Muscle layer of duodenum (tissue), 2 donors: Measurements from ENCODE around the gene ABCA2.

Source experiments
- H3K27ac ChIP-seq: one replicate; pipeline ENCODE4 v1.7.0; 2013; ENCODE audit warnings: mild to moderate bottlenecking, low read length
- H3K27me3 ChIP-seq: one replicate; pipeline ENCODE4 v1.7.0; 2013; ENCODE audit warnings: low read depth, mild to moderate bottlenecking, control low read depth, low read length
- H3K36me3 ChIP-seq, 2 donors: one replicate each; pipeline ENCODE4 v1.7.0; 2013; ENCODE audit warnings: low read length in 2 of 2, control low read depth in 1 of 2, mild to moderate bottlenecking in 1 of 2; ENCODE audit not compliant: insufficient read depth in 2 of 2, control insufficient read depth in 1 of 2
- H3K4me1 ChIP-seq, 2 donors: one replicate each; pipeline ENCODE4 v1.7.0; 2013; ENCODE audit warnings: low read length in 2 of 2, mild to moderate bottlenecking in 2 of 2, control low read depth in 1 of 2, moderate library complexity in 1 of 2; ENCODE audit not compliant: insufficient read depth in 2 of 2, control insufficient read depth in 1 of 2
- H3K4me3 ChIP-seq, 2 donors: one replicate each; pipeline ENCODE4 v1.7.0; 2013; ENCODE audit warnings: low read length in 2 of 2, low read depth in 1 of 2, mild to moderate bottlenecking in 1 of 2
- H3K9me3 ChIP-seq, 2 donors: one replicate each; pipeline ENCODE4 v1.7.0; 2013; ENCODE audit warnings: low read length in 2 of 2, control low read depth in 1 of 2, mild to moderate bottlenecking in 1 of 2; ENCODE audit not compliant: control insufficient read depth in 1 of 2
- donor health status: healthy.

The ABCA2 gene

DNA sequence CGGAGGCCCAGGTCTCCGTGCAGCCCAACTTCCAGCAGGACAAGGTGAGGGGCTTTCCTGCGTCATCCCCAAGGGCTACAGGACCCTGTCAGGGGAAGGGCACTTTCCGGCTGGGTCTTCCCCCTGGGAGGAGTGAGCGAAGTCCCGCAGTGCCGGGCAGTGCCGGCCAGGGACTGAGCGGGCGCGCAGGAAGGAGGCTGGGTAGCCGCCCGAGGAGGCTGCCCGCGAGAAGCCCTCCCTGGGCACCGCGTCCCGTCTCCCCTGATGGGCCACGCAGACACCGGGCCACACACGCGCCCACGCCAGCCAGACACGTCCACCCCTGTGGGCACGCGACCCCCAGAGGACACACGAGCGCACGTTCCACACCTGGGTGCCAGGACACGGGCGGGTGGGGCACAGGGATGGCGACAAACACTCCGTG is 50.4 kb downstream of the ABCA2 start:
- no peaks in the 10 kb centered on the region for H3K9me3 ChIP-seq
- H3K27me3 ChIP-seq = no peaks in the 10 kb centered on the region

DNA sequence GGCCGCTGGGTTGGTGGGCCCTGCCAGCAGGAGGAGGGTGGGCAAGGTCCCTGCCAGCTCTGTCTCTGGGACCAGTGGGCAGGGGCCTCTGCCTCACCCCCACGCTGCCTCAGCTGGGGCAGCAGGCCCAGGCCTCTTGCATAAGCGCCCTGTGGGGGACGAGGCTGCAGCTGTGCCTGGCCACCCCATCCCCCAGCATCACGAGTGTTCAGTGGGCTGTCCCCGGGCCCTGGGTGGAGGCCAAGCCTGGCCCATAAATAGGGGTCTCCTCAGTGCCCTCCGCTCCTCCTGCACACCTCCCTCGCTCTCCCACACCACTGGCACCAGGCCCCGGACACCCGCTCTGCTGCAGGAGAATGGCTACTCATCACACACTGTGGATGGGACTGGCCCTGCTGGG is 50.8 kb downstream of the ABCA2 start, which contains the start of gene PTGDS:
Gene PTGDS (plus strand): TSS at position 282 of the 400 bp plus-strand sequence. CDS start 75 bp downstream, at position 357.
- Histone ChIP-seq H3K4me3 (peak within 1 kb of the TSS in 1 of 2 donors; percentile 60), H3K9me3 (no peaks in the 10 kb centered on the region), H3K36me3 (no peaks in the 10 kb centered on the region), H3K4me1 (peaks cover 0 to 19% of the 10 kb centered on the region in 2 donors), H3K27ac (no peak within 1 kb of the TSS), H3K27me3 (no peaks in the 10 kb centered on the region)

More for the DNA sequence above, 50.4 kb downstream of the ABCA2 start:
- Histone ChIP-seq H3K4me1 (peaks cover 0 to 19% of the 10 kb centered on the region in 2 donors), H3K4me3 (peak overlapping the region in 1 of 2 donors; percentile 60), H3K27ac (no peak overlapping the region), H3K36me3 (no peaks in the 10 kb centered on the region)

DNA sequence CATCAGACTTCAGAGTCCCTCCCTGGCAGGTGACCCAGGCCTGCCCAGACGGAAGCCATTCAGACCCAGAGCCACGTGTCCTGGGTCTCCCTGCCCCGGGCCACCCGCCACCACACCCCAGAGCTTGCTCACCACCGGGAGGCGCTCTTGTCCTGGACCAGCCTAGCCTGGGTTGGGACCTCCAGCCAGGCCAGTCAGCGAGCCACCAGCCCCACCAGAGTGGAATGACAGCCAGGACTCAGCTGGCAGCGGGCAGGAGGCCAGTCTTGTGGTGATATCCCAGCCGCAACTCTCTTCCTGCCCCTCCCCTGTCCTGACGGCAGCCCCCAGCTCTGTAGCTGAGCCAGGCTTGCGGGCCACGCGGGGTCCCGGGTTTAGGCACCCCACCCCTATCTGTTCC is 52.4 kb downstream of the ABCA2 start:
- Histone ChIP-seq H3K4me1 (peaks cover 0 to 19% of the 10 kb centered on the region in 2 donors), H3K4me3 (no peak overlapping the region), H3K27me3 (no peaks in the 10 kb centered on the region), H3K36me3 (no peaks in the 10 kb centered on the region), H3K9me3 (no peaks in the 10 kb centered on the region), H3K27ac (no peak overlapping the region)

DNA sequence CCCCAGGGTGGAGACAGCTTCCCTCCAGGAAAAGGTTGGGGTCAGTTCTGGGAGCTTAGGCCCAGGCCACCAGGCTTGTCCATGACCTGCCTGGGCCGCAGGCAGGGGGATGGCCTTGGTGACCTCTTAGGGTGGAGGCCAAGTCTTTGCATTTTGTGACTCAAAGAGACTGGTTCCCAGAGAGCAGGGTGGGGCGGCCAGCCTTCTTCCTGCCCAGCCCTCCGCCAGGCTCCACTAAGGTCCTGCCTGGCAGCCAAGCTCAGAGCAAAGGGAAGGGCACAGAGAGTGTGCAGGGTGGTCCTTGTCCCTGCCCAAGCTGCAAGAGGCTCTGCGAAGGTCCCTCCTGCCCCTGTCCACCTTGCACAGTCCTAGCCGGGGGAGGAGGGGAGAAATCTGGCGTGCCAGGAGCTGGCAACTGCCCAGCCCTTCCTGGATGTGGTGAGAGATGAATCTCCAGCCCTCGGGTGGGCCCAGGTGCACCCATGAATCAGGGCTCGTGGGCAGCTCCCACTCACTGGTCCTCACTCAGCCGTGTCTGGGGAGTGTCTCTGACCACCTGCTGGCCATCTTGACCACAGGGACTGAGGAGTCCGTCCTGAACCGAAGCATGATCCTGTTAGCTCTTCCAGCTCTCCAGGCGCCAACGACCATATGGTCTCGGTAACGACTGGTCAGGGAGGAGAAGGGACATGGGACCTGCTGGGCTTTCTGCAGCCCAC is 53.1 kb downstream of the ABCA2 start:
- no peak overlapping the region for H3K4me3 ChIP-seq
- peaks cover 0 to 19% of the 10 kb centered on the region in 2 donors for H3K4me1 ChIP-seq
- no peaks in the 10 kb centered on the region for H3K9me3 ChIP-seq
- no peaks in the 10 kb centered on the region for H3K27me3 ChIP-seq
- H3K36me3 ChIP-seq = no peaks in the 10 kb centered on the region
- no peak overlapping the region for H3K27ac ChIP-seq

DNA sequence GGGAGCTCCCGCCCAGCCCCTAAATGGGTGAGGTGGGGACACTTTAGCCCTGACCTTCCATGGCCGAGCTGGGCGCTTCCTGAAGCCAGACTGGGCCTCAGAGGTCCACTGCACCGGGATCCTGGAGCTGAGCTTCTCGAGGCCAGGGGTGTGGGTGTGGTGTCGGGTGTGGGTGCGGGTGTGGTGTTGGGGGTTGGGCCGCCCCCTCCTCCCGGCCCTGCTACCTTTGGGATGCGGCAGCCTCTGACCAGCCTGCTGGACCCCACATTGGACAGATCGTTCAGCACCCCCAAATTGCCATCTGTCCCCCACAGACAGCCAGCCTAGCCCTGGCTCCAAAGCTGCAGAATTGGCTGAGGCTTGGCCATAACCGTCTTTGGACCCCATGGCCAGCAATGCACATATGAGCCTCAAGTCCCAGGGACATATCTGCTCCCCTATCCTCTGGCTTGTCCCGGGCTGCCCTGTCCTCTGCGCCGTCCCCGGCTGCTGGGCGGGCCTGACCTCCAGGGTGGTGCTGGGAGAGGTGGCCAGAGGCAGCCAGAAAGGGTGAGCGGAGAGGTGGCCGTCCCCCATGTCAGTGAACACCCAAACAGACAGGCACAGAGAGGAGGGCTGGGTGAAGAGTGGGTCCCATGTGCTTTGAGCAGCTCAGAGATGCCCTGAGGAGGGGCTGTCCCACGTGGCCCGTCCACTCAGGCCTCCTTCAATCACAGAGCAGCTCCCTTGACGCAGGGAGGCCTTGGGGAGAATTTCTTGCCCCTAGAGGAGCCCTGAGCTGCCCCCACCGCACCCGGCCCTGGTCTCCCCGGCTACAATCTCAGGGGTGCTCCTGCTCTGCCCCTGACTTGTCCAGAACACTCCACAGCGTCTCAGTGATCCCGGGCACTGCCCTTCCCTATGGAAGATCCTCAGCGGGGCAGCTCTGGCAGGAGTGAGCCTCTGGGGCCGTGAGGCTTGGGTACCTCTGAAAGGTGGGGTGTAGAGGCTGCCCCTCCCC is 54.1 kb downstream of the ABCA2 start:
- no peaks in the 10 kb centered on the region for H3K27me3 ChIP-seq
- H3K4me3 ChIP-seq = no peak overlapping the region
- no peak overlapping the region for H3K27ac ChIP-seq
- H3K4me1 ChIP-seq = peaks cover 0 to 19% of the 10 kb centered on the region in 2 donors
- no peaks in the 10 kb centered on the region for H3K36me3 ChIP-seq
- H3K9me3 ChIP-seq = no peaks in the 10 kb centered on the region

DNA sequence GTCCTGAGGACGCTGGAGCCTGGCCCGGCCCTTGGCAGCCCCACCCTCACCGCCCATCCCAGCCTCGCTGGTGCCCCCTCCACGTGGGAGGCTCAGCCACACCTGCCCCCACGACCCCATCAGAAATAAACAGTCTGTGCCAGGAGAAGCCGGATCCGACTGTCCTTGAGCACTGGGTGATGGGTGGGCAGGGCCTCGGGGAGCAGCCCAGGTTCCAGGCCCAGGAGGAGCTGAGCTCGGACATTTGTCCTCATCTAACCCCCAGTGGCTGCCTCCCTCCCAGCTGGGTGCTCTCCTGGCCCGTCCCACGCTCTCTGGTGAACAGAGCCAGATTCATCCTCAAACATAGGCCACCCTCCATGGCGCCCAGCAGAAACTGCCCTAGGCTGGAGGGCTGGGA is 55.3 kb downstream of the ABCA2 start:
- H3K27ac ChIP-seq = no peak overlapping the region
- H3K9me3 ChIP-seq = no peaks in the 10 kb centered on the region
- H3K27me3 ChIP-seq = no peaks in the 10 kb centered on the region
- no peak overlapping the region for H3K4me3 ChIP-seq
- H3K36me3 ChIP-seq = no peaks in the 10 kb centered on the region
- peaks cover 0 to 14% of the 10 kb centered on the region in 2 donors for H3K4me1 ChIP-seq

DNA sequence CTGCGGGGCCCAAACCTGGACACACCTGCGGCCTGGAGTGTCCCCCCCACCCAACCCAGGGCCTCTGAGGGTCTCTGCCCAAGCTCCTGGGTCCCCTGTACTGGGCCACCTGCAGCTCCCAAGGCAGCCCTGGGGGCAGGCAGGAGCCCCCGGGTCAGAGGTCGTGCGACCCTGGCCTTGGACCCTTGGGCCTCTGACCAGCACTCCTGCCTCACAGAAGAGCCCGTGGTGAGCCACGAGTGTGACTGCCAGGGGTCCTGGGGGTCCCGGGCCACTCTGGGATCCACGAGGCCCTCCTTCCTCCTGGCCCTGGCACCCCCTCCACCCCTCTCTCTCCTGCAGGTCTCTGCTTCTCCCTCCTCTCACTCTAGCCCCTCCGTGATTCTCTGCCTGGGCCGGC is 55.7 kb downstream of the ABCA2 start:
- Histone ChIP-seq H3K4me1 (peaks cover 0 to 10% of the 10 kb centered on the region in 2 donors), H3K4me3 (no peak overlapping the region), H3K27me3 (no peaks in the 10 kb centered on the region), H3K9me3 (no peaks in the 10 kb centered on the region), H3K27ac (no peak overlapping the region), H3K36me3 (no peaks in the 10 kb centered on the region)

DNA sequence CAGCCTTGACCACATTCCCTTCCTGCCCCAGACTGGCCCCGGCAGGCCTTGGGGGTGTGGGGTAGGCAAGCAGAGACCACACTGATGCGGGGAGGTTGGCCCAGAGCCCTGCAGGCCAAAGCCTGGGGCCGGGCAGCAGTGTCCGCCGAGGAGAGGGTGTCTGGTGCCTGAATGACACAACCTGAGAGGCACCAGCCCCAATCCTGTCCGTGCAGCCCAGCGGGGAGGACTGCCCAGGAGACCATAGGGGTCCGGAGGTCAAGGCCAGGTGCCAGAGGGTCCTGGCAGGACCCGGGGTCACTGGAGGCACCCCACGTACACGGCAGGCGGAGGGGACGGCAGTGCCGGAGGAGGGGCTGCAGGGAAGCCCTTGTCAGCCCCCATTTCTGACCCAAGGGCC is 56.3 kb downstream of the ABCA2 start:
- Histone ChIP-seq H3K27ac (no peak overlapping the region), H3K4me1 (peaks cover 0 to 6% of the 10 kb centered on the region in 2 donors), H3K36me3 (no peaks in the 10 kb centered on the region), H3K9me3 (no peaks in the 10 kb centered on the region), H3K4me3 (no peak overlapping the region), H3K27me3 (no peaks in the 10 kb centered on the region)

DNA sequence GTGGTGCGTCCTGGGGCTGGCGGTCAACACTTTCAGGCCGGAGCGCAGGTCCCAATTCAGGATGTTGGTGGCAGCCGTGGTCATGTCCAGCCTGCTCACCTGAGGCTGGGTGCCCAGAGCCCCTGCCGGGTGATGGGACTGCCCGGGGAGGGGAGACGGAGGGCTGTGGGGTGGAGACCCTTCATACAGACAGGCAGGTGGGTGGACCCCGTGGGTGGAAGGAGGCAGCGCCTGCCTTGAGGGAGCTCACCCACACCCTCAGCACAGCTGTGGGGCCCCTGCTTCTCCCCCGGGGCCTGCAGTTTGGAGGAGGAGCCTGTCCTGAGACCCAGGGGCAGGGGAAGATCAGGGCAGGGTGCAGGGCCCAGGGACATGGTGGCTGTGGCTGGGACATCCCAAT is 57.7 kb downstream of the ABCA2 start:
- H3K4me1 ChIP-seq = peaks cover 0 to 6% of the 10 kb centered on the region in 2 donors
- H3K27me3 ChIP-seq = no peaks in the 10 kb centered on the region
- H3K27ac ChIP-seq = no peak overlapping the region

DNA sequence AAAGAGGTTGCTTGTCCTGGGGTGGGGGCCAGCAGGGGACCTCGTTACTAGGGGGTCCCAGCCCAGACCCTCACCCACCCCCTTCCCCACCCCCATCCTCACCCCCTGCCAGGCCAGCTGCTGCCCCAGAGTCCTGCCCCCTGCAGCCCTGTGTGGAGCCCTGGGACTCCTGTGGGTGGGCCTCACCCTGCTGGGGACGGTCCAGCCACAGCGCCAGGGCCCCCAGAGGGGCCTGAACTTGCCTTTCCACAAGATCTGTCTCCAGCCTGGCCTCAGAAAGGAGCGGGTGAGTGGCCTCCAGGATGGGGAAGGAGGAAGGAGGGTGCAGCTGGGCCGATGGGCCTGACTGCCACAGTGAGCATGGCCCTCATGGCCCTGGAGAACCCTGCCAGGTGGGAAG is 58.3 kb downstream of the ABCA2 start:
- Histone ChIP-seq H3K36me3 (no peaks in the 10 kb centered on the region), H3K27me3 (no peaks in the 10 kb centered on the region), H3K4me1 (peaks cover 0 to 6% of the 10 kb centered on the region in 2 donors), H3K4me3 (no peak overlapping the region), H3K27ac (no peak overlapping the region), H3K9me3 (no peaks in the 10 kb centered on the region)

More for the DNA sequence above, 57.7 kb downstream of the ABCA2 start:
- no peak overlapping the region for H3K4me3 ChIP-seq
- H3K9me3 ChIP-seq = no peaks in the 10 kb centered on the region
- no peaks in the 10 kb centered on the region for H3K36me3 ChIP-seq

DNA sequence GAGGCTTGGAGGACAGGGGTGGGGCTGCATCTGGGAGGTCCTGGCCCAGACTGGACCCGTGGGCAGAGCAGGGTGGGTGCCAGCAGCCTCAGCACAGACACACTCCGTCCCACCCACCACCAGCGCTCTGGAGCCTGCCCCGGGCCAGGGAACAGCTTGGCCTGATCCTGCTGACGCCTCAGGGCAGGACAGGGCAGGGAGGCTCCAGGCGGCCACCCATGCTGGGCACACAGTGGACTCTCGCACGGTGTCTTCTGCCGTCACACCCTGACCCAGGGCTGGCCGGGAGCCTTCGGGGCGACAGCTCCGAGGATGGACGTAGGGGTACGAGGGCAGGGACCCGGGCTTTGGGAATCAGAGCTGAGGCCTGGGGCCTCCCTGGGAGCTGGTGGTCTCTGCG is 58.9 kb downstream of the ABCA2 start:
- H3K36me3 ChIP-seq = no peaks in the 10 kb centered on the region
- peaks cover 0 to 6% of the 10 kb centered on the region in 2 donors for H3K4me1 ChIP-seq

More for the DNA sequence above, 58.9 kb downstream of the ABCA2 start:
- H3K4me3 ChIP-seq = no peak overlapping the region
- no peaks in the 10 kb centered on the region for H3K27me3 ChIP-seq
- no peaks in the 10 kb centered on the region for H3K9me3 ChIP-seq
- no peak overlapping the region for H3K27ac ChIP-seq
